ENCODE data around the gene KLRC1. TPM values are rescaled to one million over a fixed set of nuclear protein-coding genes. Genes with fewer than 3 reads are reported as not detected.
A peak's percentile ranks its signal among the peaks of the same experiment; 100 is the strongest.
"Not testable (repeated sequence)": the region's sequence is repeated elsewhere in the genome, so short reads cannot be mapped to it uniquely, and the experiment has no call there.

The KLRC1 gene
- total RNA-seq, 1 donor from 2014 or later: not detected

- Mint-ChIP-seq H3K27ac (no peak overlapping the region), H3K9me3 (ENCODE audit: low read depth) (peaks cover 26% of the 10 kb centered on the region), H3K4me1 (ENCODE audit: low read depth) (no peaks in the 10 kb centered on the region), H3K27me3 (no peaks in the 10 kb centered on the region), H3K36me3 (ENCODE audit: insufficient read depth) (no peaks in the 10 kb centered on the region), H3K4me3 (ENCODE audit: low read depth) (no peak overlapping the region)
- DNase-seq (ENCODE audit: low spot score, unreplicated experiment): no peak
- no peak for TF ChIP-seq CTCF (IDR thresholded peaks at IDR 0.05; ENCODE audit: unreplicated experiment)
Measured at GRCh38 chr12:10454531-10454930, 1.4 kb upstream of the KLRC1 start.

GRCh38 chr12:10448236-10448635, 4.9 kb downstream of the KLRC1 start:
- Mint-ChIP-seq H3K4me1 (ENCODE audit: low read depth) (no peaks in the 10 kb centered on the region), H3K9me3 (ENCODE audit: low read depth) (no peaks in the 10 kb centered on the region), H3K4me3 (ENCODE audit: low read depth) (no peak overlapping the region), H3K36me3 (ENCODE audit: insufficient read depth) (no peaks in the 10 kb centered on the region), H3K27ac (peak overlapping the region; percentile 59), H3K27me3 (no peaks in the 10 kb centered on the region)
- DNase-seq (ENCODE audit: low spot score, unreplicated experiment): no peak
- TF ChIP-seq CTCF (IDR thresholded peaks at IDR 0.05; ENCODE audit: unreplicated experiment): no peak

GRCh38 chr12:10446052-10446451, 7.1 kb downstream of the KLRC1 start:
- H3K36me3 Mint-ChIP-seq (ENCODE audit: insufficient read depth); H3K27me3 Mint-ChIP-seq; H3K27ac Mint-ChIP-seq; H3K9me3 Mint-ChIP-seq (ENCODE audit: low read depth); H3K4me3 Mint-ChIP-seq (ENCODE audit: low read depth); DNase-seq (ENCODE audit: low spot score, unreplicated experiment); H3K4me1 Mint-ChIP-seq (ENCODE audit: low read depth): not testable (repeated sequence)

- not testable (repeated sequence) for H3K36me3 Mint-ChIP-seq (ENCODE audit: insufficient read depth); H3K4me1 Mint-ChIP-seq (ENCODE audit: low read depth); H3K4me3 Mint-ChIP-seq (ENCODE audit: low read depth); H3K27me3 Mint-ChIP-seq; H3K9me3 Mint-ChIP-seq (ENCODE audit: low read depth); DNase-seq (ENCODE audit: low spot score, unreplicated experiment); H3K27ac Mint-ChIP-seq
Measured at GRCh38 chr12:10441144-10441543, 12.0 kb downstream of the KLRC1 start.

GRCh38 chr12:10439608-10440274, 13.4 kb downstream of the KLRC1 start:
- H3K4me1 Mint-ChIP-seq (ENCODE audit: low read depth); DNase-seq (ENCODE audit: low spot score, unreplicated experiment); H3K36me3 Mint-ChIP-seq (ENCODE audit: insufficient read depth); H3K27ac Mint-ChIP-seq; H3K4me3 Mint-ChIP-seq (ENCODE audit: low read depth); H3K27me3 Mint-ChIP-seq; H3K9me3 Mint-ChIP-seq (ENCODE audit: low read depth): not testable (repeated sequence)

GRCh38 chr12:10437601-10438000, 15.6 kb downstream of the KLRC1 start:
- H3K4me3 Mint-ChIP-seq (ENCODE audit: low read depth); H3K36me3 Mint-ChIP-seq (ENCODE audit: insufficient read depth); H3K27ac Mint-ChIP-seq; DNase-seq (ENCODE audit: low spot score, unreplicated experiment); H3K4me1 Mint-ChIP-seq (ENCODE audit: low read depth); H3K27me3 Mint-ChIP-seq; H3K9me3 Mint-ChIP-seq (ENCODE audit: low read depth): not testable (repeated sequence)

GRCh38 chr12:10435816-10436215, 17.4 kb downstream of the KLRC1 start, which contains the start of gene KLRC2:
TSS of gene KLRC2 (minus strand) at chr12:10436010. CDS start at chr12:10435986, 24 bp downstream.
- not testable (repeated sequence) for H3K27ac Mint-ChIP-seq; H3K36me3 Mint-ChIP-seq (ENCODE audit: insufficient read depth); DNase-seq (ENCODE audit: low spot score, unreplicated experiment); H3K4me1 Mint-ChIP-seq (ENCODE audit: low read depth); H3K9me3 Mint-ChIP-seq (ENCODE audit: low read depth); H3K4me3 Mint-ChIP-seq (ENCODE audit: low read depth); H3K27me3 Mint-ChIP-seq

- not testable (repeated sequence) for DNase-seq (ENCODE audit: low spot score, unreplicated experiment); H3K4me3 Mint-ChIP-seq (ENCODE audit: low read depth); H3K36me3 Mint-ChIP-seq (ENCODE audit: insufficient read depth); H3K4me1 Mint-ChIP-seq (ENCODE audit: low read depth); H3K27ac Mint-ChIP-seq; H3K27me3 Mint-ChIP-seq; H3K9me3 Mint-ChIP-seq (ENCODE audit: low read depth)
Measured at GRCh38 chr12:10430623-10431022, 22.6 kb downstream of the KLRC1 start.

GRCh38 chr12:10425938-10426337, 27.2 kb downstream of the KLRC1 start:
- not testable (repeated sequence) for H3K27ac Mint-ChIP-seq; H3K4me3 Mint-ChIP-seq (ENCODE audit: low read depth)

GRCh38 chr12:10424260-10424899, 28.8 kb downstream of the KLRC1 start:
- H3K9me3 Mint-ChIP-seq (ENCODE audit: low read depth); DNase-seq (ENCODE audit: low spot score, unreplicated experiment); H3K4me3 Mint-ChIP-seq (ENCODE audit: low read depth); H3K27me3 Mint-ChIP-seq; H3K27ac Mint-ChIP-seq; H3K36me3 Mint-ChIP-seq (ENCODE audit: insufficient read depth); H3K4me1 Mint-ChIP-seq (ENCODE audit: low read depth): not testable (repeated sequence)

More at GRCh38 chr12:10425938-10426337, 27.2 kb downstream of the KLRC1 start:
- not testable (repeated sequence) for H3K27me3 Mint-ChIP-seq; H3K4me1 Mint-ChIP-seq (ENCODE audit: low read depth); H3K36me3 Mint-ChIP-seq (ENCODE audit: insufficient read depth); H3K9me3 Mint-ChIP-seq (ENCODE audit: low read depth); DNase-seq (ENCODE audit: low spot score, unreplicated experiment)

- H3K27ac Mint-ChIP-seq; H3K9me3 Mint-ChIP-seq (ENCODE audit: low read depth); H3K36me3 Mint-ChIP-seq (ENCODE audit: insufficient read depth); H3K27me3 Mint-ChIP-seq; H3K4me3 Mint-ChIP-seq (ENCODE audit: low read depth); H3K4me1 Mint-ChIP-seq (ENCODE audit: low read depth); DNase-seq (ENCODE audit: low spot score, unreplicated experiment): not testable (repeated sequence)
Measured at GRCh38 chr12:10422159-10422558, 31.0 kb downstream of the KLRC1 start.

Measured in progenitor cell of endocrine pancreas (in vitro differentiated cells).